Esophagus muscularis mucosa (tissue), 4 donors: ENCODE data around the gene BLOC1S3. TPM values are rescaled to one million over a fixed set of nuclear protein-coding genes. Genes with fewer than 3 reads are reported as not detected.

Experiments
- DNase-seq: peaks from one replicate; pipeline ENCODE4 v3.0.0-alpha.2; 2017; ENCODE audit errors: extremely low spot score
- H3K27ac ChIP-seq, 4 donors: fragments of 200-600 bp; sonication (generic); replicated peaks in 1 of 4; 1 replicate in 3 of 4; 2 replicates in 1 of 4; pipeline ENCODE4 v1.5.1; 2016 to 2019; ENCODE audit warnings: mild to moderate bottlenecking in 1 of 4
- H3K27me3 ChIP-seq, 4 donors: fragments of 200-600 bp; sonication (generic); one replicate each; pipeline versions ENCODE4 v1.5.1 to v1.6.0; 2016 to 2019
- H3K36me3 ChIP-seq, 4 donors: fragments of 200-600 bp; sonication (generic); one replicate each; pipeline ENCODE4 v1.5.1; 2016 to 2019
- H3K4me1 ChIP-seq, 4 donors: fragments of 200-600 bp; sonication (generic); one replicate each; pipeline ENCODE4 v1.5.1; 2016 to 2019
- H3K4me3 ChIP-seq, 4 donors: fragments of 200-600 bp; sonication (generic); 1 replicate in 2 of 4; 2 replicates in 2 of 4; pipeline ENCODE4 v1.5.1; 2016 to 2019; ENCODE audit warnings: mild to moderate bottlenecking in 4 of 4, moderate library complexity in 1 of 4
- H3K9me3 ChIP-seq, 4 donors: fragments of 200-600 bp; sonication (generic); 1 replicate in 3 of 4; 2 replicates in 1 of 4; pipeline ENCODE4 v1.5.1; 2016 to 2019
- EP300 ChIP-seq: sonication (generic); formaldehyde crosslinking; IDR thresholded peaks from one replicate; pipeline ENCODE4 v1.6.1; 2017; ENCODE audit warnings: antibody characterized with exemption
- POLR2A ChIP-seq: fragments of 450-650 bp; IDR thresholded peaks from one replicate; pipeline ENCODE4 v1.6.1; 2017; ENCODE audit warnings: antibody characterized with exemption, moderate library complexity, mild to moderate bottlenecking, low read depth
- POLR2AphosphoS5 ChIP-seq, 2 donors: sonication (generic); formaldehyde crosslinking; IDR thresholded peaks; one replicate each; pipeline ENCODE4 v1.6.1; 2017; ENCODE audit warnings: antibody characterized with exemption in 2 of 2
- WGBS: methylation state at CpG from one replicate; pipeline ENCODE4 v1.1.5; 2018; 5-methylcytosine and 5-hydroxymethylcytosine counted together
- intact Hi-C: fragments of 100-400 bp; cut with DNase I; formaldehyde crosslinking; loops from one replicate; pipeline ENCODE4 v1.15.1; 2023
- total RNA-seq, 4 donors: library from RNA; depleted of rRNA; stranded (reverse); fragments of >200 nt; gene quantifications; one replicate each; pipeline versions ENCODE4 v1.1.0 to v1.2.1, GENCODE V29; 2016
- TF ChIP-seq, protein P1 (sequence below), 3 experiments: fragments of 200-600 bp in 2 of 3; fragments of 450-650 bp in 1 of 3; sonication (generic) in 2 of 3; IDR thresholded peaks; one replicate each; pipeline ENCODE4 v1.5.1; 2017 to 2019; ENCODE audit warnings: antibody characterized with exemption in 3 of 3, mild to moderate bottlenecking in 2 of 3, moderate library complexity in 1 of 3

Gene BLOC1S3
- total RNA-seq, 4 donors from 2014 or later: 5.4 to 21.9 (median 16.1) TPM

- intact Hi-C loops: no loop called here
- TF ChIP-seq, protein P1, sequence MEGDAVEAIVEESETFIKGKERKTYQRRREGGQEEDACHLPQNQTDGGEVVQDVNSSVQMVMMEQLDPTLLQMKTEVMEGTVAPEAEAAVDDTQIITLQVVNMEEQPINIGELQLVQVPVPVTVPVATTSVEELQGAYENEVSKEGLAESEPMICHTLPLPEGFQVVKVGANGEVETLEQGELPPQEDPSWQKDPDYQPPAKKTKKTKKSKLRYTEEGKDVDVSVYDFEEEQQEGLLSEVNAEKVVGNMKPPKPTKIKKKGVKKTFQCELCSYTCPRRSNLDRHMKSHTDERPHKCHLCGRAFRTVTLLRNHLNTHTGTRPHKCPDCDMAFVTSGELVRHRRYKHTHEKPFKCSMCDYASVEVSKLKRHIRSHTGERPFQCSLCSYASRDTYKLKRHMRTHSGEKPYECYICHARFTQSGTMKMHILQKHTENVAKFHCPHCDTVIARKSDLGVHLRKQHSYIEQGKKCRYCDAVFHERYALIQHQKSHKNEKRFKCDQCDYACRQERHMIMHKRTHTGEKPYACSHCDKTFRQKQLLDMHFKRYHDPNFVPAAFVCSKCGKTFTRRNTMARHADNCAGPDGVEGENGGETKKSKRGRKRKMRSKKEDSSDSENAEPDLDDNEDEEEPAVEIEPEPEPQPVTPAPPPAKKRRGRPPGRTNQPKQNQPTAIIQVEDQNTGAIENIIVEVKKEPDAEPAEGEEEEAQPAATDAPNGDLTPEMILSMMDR (IDR thresholded peaks at IDR 0.05): no peak
- TF ChIP-seq POLR2A (no peak), EP300 (no peak), POLR2AphosphoS5 (IDR thresholded peaks at IDR 0.05) (no peak)
- Histone ChIP-seq H3K27me3 (peaks cover 0 to 29% (median 18%) of the 10 kb centered on the region in 4 donors), H3K9me3 (no peaks in the 10 kb centered on the region), H3K4me3 (no peak overlapping the region), H3K27ac (no peak overlapping the region), H3K36me3 (peaks cover 0 to 6% (median 0%) of the 10 kb centered on the region in 4 donors), H3K4me1 (peaks cover 14 to 28% (median 20%) of the 10 kb centered on the region in 4 donors)
- WGBS: no CpG with 5 or more reads among the region's 27 CpGs
- DNase-seq: no peak
Observed at GRCh38 chr19:45164577-45165335, 13.8 kb upstream of the BLOC1S3 start.

GRCh38 chr19:45166723-45167252, 11.8 kb upstream of the BLOC1S3 start:
- 60% methylated on average over 3 of the region's 14 CpGs for WGBS

DNA sequence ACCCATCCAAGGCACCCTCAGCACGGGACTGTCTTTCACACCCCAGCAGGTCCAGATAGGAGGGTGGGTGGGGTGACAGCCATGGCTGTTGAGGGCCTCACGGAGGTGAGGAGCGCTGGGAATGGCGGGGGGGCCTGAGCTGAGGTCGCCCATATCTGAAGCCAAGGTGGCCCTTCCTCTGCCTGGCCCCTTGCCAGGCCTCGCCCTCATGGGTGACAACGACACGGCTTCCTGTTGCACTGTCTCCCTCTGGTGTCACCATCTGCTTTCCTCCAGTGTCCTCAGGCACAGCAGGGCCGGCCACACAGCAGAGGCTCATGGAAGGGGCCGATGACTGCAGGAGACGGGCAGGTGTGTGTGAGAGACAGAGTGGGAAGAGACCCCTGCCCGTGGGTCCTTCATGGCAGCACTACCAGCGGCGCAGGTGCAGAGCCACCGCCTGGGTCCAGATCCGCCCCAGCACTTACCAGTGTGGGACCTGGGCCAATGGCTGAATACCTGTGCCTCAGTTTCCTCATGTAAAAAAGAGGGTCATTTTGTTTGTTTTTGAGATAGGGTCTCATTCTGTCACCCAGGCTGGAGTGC, 9.7 kb upstream of the BLOC1S3 start:
- Histone ChIP-seq H3K27me3 (no peaks in the 10 kb centered on the region), H3K4me1 (peaks cover 30 to 37% (median 33%) of the 10 kb centered on the region in 4 donors), H3K9me3 (no peaks in the 10 kb centered on the region), H3K27ac (no peak overlapping the region), H3K36me3 (peaks cover 0 to 6% (median 0%) of the 10 kb centered on the region in 4 donors), H3K4me3 (no peak overlapping the region)
- intact Hi-C loops: no loop called here
- 90% methylated on average over 6 of the region's 16 CpGs for WGBS
- TF ChIP-seq EP300 (no peak), POLR2AphosphoS5 (IDR thresholded peaks at IDR 0.05) (no peak), POLR2A (no peak)
- TF ChIP-seq, protein P1 (IDR thresholded peaks at IDR 0.05): no peak
- DNase-seq: no peak

More at GRCh38 chr19:45166723-45167252, 11.8 kb upstream of the BLOC1S3 start:
- no peak for TF ChIP-seq POLR2A
- no peak for TF ChIP-seq EP300
- peak in 1 of 2 donors; percentile 12 for TF ChIP-seq POLR2AphosphoS5 (IDR thresholded peaks at IDR 0.05)
- intact Hi-C loops: no loop called here
- no peak overlapping the region for H3K4me3 ChIP-seq
- peaks cover 0 to 6% (median 0%) of the 10 kb centered on the region in 4 donors for H3K36me3 ChIP-seq
- H3K4me1 ChIP-seq: peaks cover 22 to 37% (median 28%) of the 10 kb centered on the region in 4 donors
- no peak for DNase-seq
- H3K27ac ChIP-seq: peak overlapping the region in 1 of 4 donors; percentile 20
- no peaks in the 10 kb centered on the region for H3K9me3 ChIP-seq
- peaks cover 0 to 8% (median 3%) of the 10 kb centered on the region in 4 donors for H3K27me3 ChIP-seq

- H3K4me1 ChIP-seq: peaks cover 25 to 32% (median 26%) of the 10 kb centered on the region in 4 donors
- DNase-seq: no peak
- no peaks in the 10 kb centered on the region for H3K27me3 ChIP-seq
- H3K36me3 ChIP-seq: peaks cover 0 to 6% (median 0%) of the 10 kb centered on the region in 4 donors
- no peaks in the 10 kb centered on the region for H3K9me3 ChIP-seq
- no peak overlapping the region for H3K4me3 ChIP-seq
- intact Hi-C loops: no loop called here
- WGBS: 100% methylated on average over 4 of the region's 10 CpGs
- no peak for TF ChIP-seq POLR2A
- TF ChIP-seq, protein P1 (IDR thresholded peaks at IDR 0.05): no peak
- TF ChIP-seq POLR2AphosphoS5 (IDR thresholded peaks at IDR 0.05): no peak
- TF ChIP-seq EP300: no peak
- H3K27ac ChIP-seq: no peak overlapping the region
Observed at GRCh38 chr19:45169602-45170001, 9.0 kb upstream of the BLOC1S3 start.
